Colonic mucosa (tissue), 4 donors: ENCODE data around the gene CUX1. TPM values are rescaled to one million over a fixed set of nuclear protein-coding genes. Genes with fewer than 3 reads are reported as not detected.
"Not testable (repeated sequence)": the region's sequence is repeated elsewhere in the genome, so short reads cannot be mapped to it uniquely, and the experiment has no call there.

ENCODE experiments used
- DNase-seq: peaks from one replicate; pipeline ENCODE4 v3.0.0-alpha.2; 2020
- H3K27ac ChIP-seq: fragments of 200-600 bp; one replicate; pipeline ENCODE4 v1.8.0; 2021
- H3K27me3 ChIP-seq: fragments of 200-600 bp; one replicate; pipeline ENCODE4 v1.8.0; 2021
- H3K36me3 ChIP-seq: fragments of 200-600 bp; one replicate; pipeline ENCODE4 v1.8.0; 2021
- H3K4me1 ChIP-seq: fragments of 200-600 bp; one replicate; pipeline ENCODE4 v1.8.0; 2021; ENCODE audit warnings: mild to moderate bottlenecking
- H3K4me3 ChIP-seq: fragments of 200-600 bp; one replicate; pipeline ENCODE4 v1.8.0; 2021
- H3K9ac ChIP-seq, 2 donors: one replicate each; pipeline ENCODE4 v1.7.0; 2013; ENCODE audit warnings: control low read depth in 2 of 2, low read depth in 2 of 2, low read length in 2 of 2
- H3K9me3 ChIP-seq: fragments of 200-600 bp; one replicate; pipeline ENCODE4 v1.8.0; 2021
- intact Hi-C: fragments of 100-400 bp; cut with DNase I; formaldehyde crosslinking; loops from one replicate; pipeline ENCODE4 v1.14.1; 2022
- total RNA-seq, 2 donors: library from RNA; stranded (reverse); fragmentation: NEBNext Ultra II Directional in 1 of 2; extraction: Animal tissue kit (Norgen Biotek cat#: 25700) in 1 of 2; gene quantifications; one replicate each; pipeline ENCODE4 v1.2.1, GENCODE V29; 2021
- TF ChIP-seq, protein P1 (sequence below): fragments of 200-600 bp; IDR thresholded peaks from one replicate; pipeline ENCODE4 v1.8.0; 2022; ENCODE audit warnings: antibody characterized with exemption, mild to moderate bottlenecking
- donor health status: healthy.
- donor health status: DM: no; HTN: no; CAD: no.
- donor health status: DM: no; HTN: no; CAD: no.

CUX1 gene
- total RNA-seq, 2 donors from 2014 or later = 68.5 to 97.5 TPM

GRCh38 chr7:102300643-102301221 lies 483.3 kb downstream of the CUX1 start:
- Histone ChIP-seq H3K36me3 (no peaks in the 10 kb centered on the region), H3K4me1 (no peaks in the 10 kb centered on the region), H3K4me3 (no peak overlapping the region), H3K9me3 (no peaks in the 10 kb centered on the region), H3K9ac (no peak overlapping the region), H3K27me3 (no peaks in the 10 kb centered on the region), H3K27ac (no peak overlapping the region)
- TF ChIP-seq, protein P1, sequence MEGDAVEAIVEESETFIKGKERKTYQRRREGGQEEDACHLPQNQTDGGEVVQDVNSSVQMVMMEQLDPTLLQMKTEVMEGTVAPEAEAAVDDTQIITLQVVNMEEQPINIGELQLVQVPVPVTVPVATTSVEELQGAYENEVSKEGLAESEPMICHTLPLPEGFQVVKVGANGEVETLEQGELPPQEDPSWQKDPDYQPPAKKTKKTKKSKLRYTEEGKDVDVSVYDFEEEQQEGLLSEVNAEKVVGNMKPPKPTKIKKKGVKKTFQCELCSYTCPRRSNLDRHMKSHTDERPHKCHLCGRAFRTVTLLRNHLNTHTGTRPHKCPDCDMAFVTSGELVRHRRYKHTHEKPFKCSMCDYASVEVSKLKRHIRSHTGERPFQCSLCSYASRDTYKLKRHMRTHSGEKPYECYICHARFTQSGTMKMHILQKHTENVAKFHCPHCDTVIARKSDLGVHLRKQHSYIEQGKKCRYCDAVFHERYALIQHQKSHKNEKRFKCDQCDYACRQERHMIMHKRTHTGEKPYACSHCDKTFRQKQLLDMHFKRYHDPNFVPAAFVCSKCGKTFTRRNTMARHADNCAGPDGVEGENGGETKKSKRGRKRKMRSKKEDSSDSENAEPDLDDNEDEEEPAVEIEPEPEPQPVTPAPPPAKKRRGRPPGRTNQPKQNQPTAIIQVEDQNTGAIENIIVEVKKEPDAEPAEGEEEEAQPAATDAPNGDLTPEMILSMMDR = no peak
- intact Hi-C loops = no loop called here
- DNase-seq = no peak

GRCh38 chr7:102301367-102301766 lies 483.9 kb downstream of the CUX1 start:
- H3K27ac ChIP-seq, intact Hi-C loops, H3K36me3 ChIP-seq: not testable (repeated sequence)

DNA sequence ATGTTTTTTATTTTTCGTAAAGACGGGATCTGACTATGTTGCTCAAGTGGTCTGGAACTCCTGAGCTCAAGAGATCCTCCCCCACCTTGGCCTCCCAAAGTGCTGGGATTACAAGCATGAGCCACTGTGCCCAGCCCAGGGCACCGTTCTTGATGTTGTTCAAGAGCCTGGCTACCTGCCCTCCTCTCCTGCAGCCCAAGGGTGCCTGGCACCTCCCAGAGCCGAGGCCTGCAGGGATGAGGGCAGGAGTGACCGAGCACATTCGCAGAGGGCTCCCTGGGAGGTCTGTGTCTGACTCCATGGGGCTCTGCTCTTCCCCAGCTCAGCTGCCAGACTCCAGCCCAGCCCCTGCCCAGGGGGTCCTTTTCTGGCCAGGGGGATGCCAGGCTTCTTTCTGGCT lies 484.6 kb downstream of the CUX1 start:
- no peaks in the 10 kb centered on the region for H3K4me1 ChIP-seq
- H3K27me3 ChIP-seq = no peaks in the 10 kb centered on the region
- no peak for DNase-seq
- H3K9ac ChIP-seq = no peak overlapping the region
- TF ChIP-seq, protein P1 = no peak
- no peaks in the 10 kb centered on the region for H3K36me3 ChIP-seq
- no peak overlapping the region for H3K27ac ChIP-seq
- no peaks in the 10 kb centered on the region for H3K9me3 ChIP-seq
- intact Hi-C loops = no loop called here
- H3K4me3 ChIP-seq = no peak overlapping the region

More at GRCh38 chr7:102301367-102301766, 483.9 kb downstream of the CUX1 start:
- not testable (repeated sequence) for DNase-seq, H3K9ac ChIP-seq, H3K9me3 ChIP-seq, H3K4me1 ChIP-seq, H3K4me3 ChIP-seq, H3K27me3 ChIP-seq

GRCh38 chr7:102303669-102304422 lies 486.4 kb downstream of the CUX1 start:
- H3K9ac ChIP-seq = no peak overlapping the region
- no peak for DNase-seq
- no peak overlapping the region for H3K27ac ChIP-seq
- peaks cover 5% of the 10 kb centered on the region for H3K4me1 ChIP-seq
- H3K9me3 ChIP-seq = no peaks in the 10 kb centered on the region
- no peak overlapping the region for H3K4me3 ChIP-seq
- intact Hi-C loops = no loop called here
- no peaks in the 10 kb centered on the region for H3K36me3 ChIP-seq
- TF ChIP-seq, protein P1 = no peak
- H3K27me3 ChIP-seq = no peaks in the 10 kb centered on the region

DNA sequence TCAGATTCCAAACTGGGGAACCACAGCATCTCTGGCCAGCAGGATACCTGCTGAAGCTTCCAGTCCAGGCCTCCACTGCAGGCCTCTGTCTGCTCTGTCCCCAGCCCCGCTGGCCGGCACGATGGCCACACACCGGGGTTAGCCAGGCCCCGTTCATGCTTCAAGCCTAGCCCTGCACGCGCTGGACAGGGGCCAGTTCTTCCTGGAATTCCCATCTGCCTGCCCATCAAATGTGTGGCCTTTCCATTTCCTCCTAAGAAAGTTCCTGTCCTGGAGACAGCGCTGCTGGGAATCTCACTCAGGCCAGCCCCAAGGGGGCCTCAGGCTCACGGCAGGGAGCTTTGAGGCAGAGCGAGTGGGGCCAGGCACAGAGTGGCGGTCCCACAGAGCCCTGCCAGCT lies 487.2 kb downstream of the CUX1 start:
- Histone ChIP-seq H3K9ac (no peak overlapping the region), H3K9me3 (no peaks in the 10 kb centered on the region), H3K27me3 (no peaks in the 10 kb centered on the region), H3K36me3 (no peaks in the 10 kb centered on the region), H3K4me1 (peaks cover 5% of the 10 kb centered on the region), H3K4me3 (no peak overlapping the region), H3K27ac (no peak overlapping the region)
- TF ChIP-seq, protein P1 = no peak
- intact Hi-C loops = no loop called here
- no peak for DNase-seq
